ENCODE results near the gene STK24.

Gene STK24

GRCh38 chr13:98405107-98405571 is 171.8 kb downstream of the STK24 start:
- peaks cover 5% of the 10 kb centered on the region for H3K36me3 ChIP-seq (ENCODE audit: insufficient read depth, low read length)
- H3K9ac ChIP-seq (ENCODE audit: low read length), result no peak overlapping the region
- no peaks in the 10 kb centered on the region for H3K9me3 ChIP-seq (ENCODE audit: low read length)
- H3K4me1 ChIP-seq (ENCODE audit: insufficient read depth, low read length), result no peaks in the 10 kb centered on the region
- H3K27ac ChIP-seq (ENCODE audit: low read depth, low read length), result no peak overlapping the region
- H3K27me3 ChIP-seq (ENCODE audit: control insufficient read depth in 1 of 2, insufficient read depth in 2 of 2, low read length in 2 of 2), result no peaks in the 10 kb centered on the region
- no peak overlapping the region for H3K4me3 ChIP-seq (ENCODE audit: low read depth in 1 of 2, low read length in 2 of 2)

GRCh38 chr13:98403076-98403475 is 173.8 kb downstream of the STK24 start:
- no peaks in the 10 kb centered on the region for H3K9me3 ChIP-seq (ENCODE audit: low read length)
- no peaks in the 10 kb centered on the region for H3K27me3 ChIP-seq (ENCODE audit: control insufficient read depth in 1 of 2, insufficient read depth in 2 of 2, low read length in 2 of 2)
- H3K9ac ChIP-seq (ENCODE audit: low read length), result no peak overlapping the region
- H3K36me3 ChIP-seq (ENCODE audit: insufficient read depth, low read length), result no peaks in the 10 kb centered on the region
- no peak overlapping the region for H3K4me3 ChIP-seq (ENCODE audit: low read depth in 1 of 2, low read length in 2 of 2)
- H3K27ac ChIP-seq (ENCODE audit: low read depth, low read length), result no peak overlapping the region
- H3K4me1 ChIP-seq (ENCODE audit: insufficient read depth, low read length), result no peaks in the 10 kb centered on the region

- Histone ChIP-seq H3K27ac (ENCODE audit: low read depth, low read length) (no peak overlapping the region), H3K4me3 (ENCODE audit: low read depth in 1 of 2, low read length in 2 of 2) (no peak overlapping the region), H3K36me3 (ENCODE audit: insufficient read depth, low read length) (no peaks in the 10 kb centered on the region), H3K27me3 (ENCODE audit: control insufficient read depth in 1 of 2, insufficient read depth in 2 of 2, low read length in 2 of 2) (no peaks in the 10 kb centered on the region), H3K9ac (ENCODE audit: low read length) (no peak overlapping the region), H3K9me3 (ENCODE audit: low read length) (no peaks in the 10 kb centered on the region), H3K4me1 (ENCODE audit: insufficient read depth, low read length) (no peaks in the 10 kb centered on the region)
Measured at GRCh38 chr13:98401934-98402333, 175.0 kb downstream of the STK24 start.

- no peaks in the 10 kb centered on the region for H3K4me1 ChIP-seq (ENCODE audit: insufficient read depth, low read length)
- no peaks in the 10 kb centered on the region for H3K9me3 ChIP-seq (ENCODE audit: low read length)
- no peaks in the 10 kb centered on the region for H3K27me3 ChIP-seq (ENCODE audit: control insufficient read depth in 1 of 2, insufficient read depth in 2 of 2, low read length in 2 of 2)
- H3K9ac ChIP-seq (ENCODE audit: low read length), result no peak overlapping the region
- no peak overlapping the region for H3K4me3 ChIP-seq (ENCODE audit: low read depth in 1 of 2, low read length in 2 of 2)
- no peak overlapping the region for H3K27ac ChIP-seq (ENCODE audit: low read depth, low read length)
- peaks cover 12% of the 10 kb centered on the region for H3K36me3 ChIP-seq (ENCODE audit: insufficient read depth, low read length)
Measured at GRCh38 chr13:98399756-98400155, 177.2 kb downstream of the STK24 start.

- H3K4me3 ChIP-seq (ENCODE audit: low read depth in 1 of 2, low read length in 2 of 2), result no peak overlapping the region
- H3K27me3 ChIP-seq (ENCODE audit: control insufficient read depth in 1 of 2, insufficient read depth in 2 of 2, low read length in 2 of 2), result no peaks in the 10 kb centered on the region
- H3K9me3 ChIP-seq (ENCODE audit: low read length), result no peaks in the 10 kb centered on the region
- no peak overlapping the region for H3K9ac ChIP-seq (ENCODE audit: low read length)
- no peaks in the 10 kb centered on the region for H3K4me1 ChIP-seq (ENCODE audit: insufficient read depth, low read length)
- H3K36me3 ChIP-seq (ENCODE audit: insufficient read depth, low read length), result peaks cover 18% of the 10 kb centered on the region
- H3K27ac ChIP-seq (ENCODE audit: low read depth, low read length), result no peak overlapping the region
Measured at GRCh38 chr13:98398581-98398980, 178.3 kb downstream of the STK24 start.

- peaks cover 20% of the 10 kb centered on the region for H3K36me3 ChIP-seq (ENCODE audit: insufficient read depth, low read length)
- H3K9ac ChIP-seq (ENCODE audit: low read length), result no peak overlapping the region
- H3K27ac ChIP-seq (ENCODE audit: low read depth, low read length), result no peak overlapping the region
- no peaks in the 10 kb centered on the region for H3K27me3 ChIP-seq (ENCODE audit: control insufficient read depth in 1 of 2, insufficient read depth in 2 of 2, low read length in 2 of 2)
- H3K4me3 ChIP-seq (ENCODE audit: low read depth in 1 of 2, low read length in 2 of 2), result no peak overlapping the region
- no peaks in the 10 kb centered on the region for H3K9me3 ChIP-seq (ENCODE audit: low read length)
- no peaks in the 10 kb centered on the region for H3K4me1 ChIP-seq (ENCODE audit: insufficient read depth, low read length)
Measured at GRCh38 chr13:98397861-98398260, 179.0 kb downstream of the STK24 start.

- H3K9ac ChIP-seq (ENCODE audit: low read length), result no peak overlapping the region
- H3K36me3 ChIP-seq (ENCODE audit: insufficient read depth, low read length), result peaks cover 20% of the 10 kb centered on the region
- H3K27me3 ChIP-seq (ENCODE audit: control insufficient read depth in 1 of 2, insufficient read depth in 2 of 2, low read length in 2 of 2), result no peaks in the 10 kb centered on the region
- no peaks in the 10 kb centered on the region for H3K4me1 ChIP-seq (ENCODE audit: insufficient read depth, low read length)
- H3K9me3 ChIP-seq (ENCODE audit: low read length), result no peaks in the 10 kb centered on the region
- no peak overlapping the region for H3K27ac ChIP-seq (ENCODE audit: low read depth, low read length)
- H3K4me3 ChIP-seq (ENCODE audit: low read depth in 1 of 2, low read length in 2 of 2), result no peak overlapping the region
Measured at GRCh38 chr13:98397221-98397620, 179.7 kb downstream of the STK24 start.

GRCh38 chr13:98396071-98396710 is 180.7 kb downstream of the STK24 start:
- H3K4me1 ChIP-seq (ENCODE audit: insufficient read depth, low read length), result no peaks in the 10 kb centered on the region
- no peak overlapping the region for H3K27ac ChIP-seq (ENCODE audit: low read depth, low read length)
- H3K9me3 ChIP-seq (ENCODE audit: low read length), result no peaks in the 10 kb centered on the region
- no peak overlapping the region for H3K9ac ChIP-seq (ENCODE audit: low read length)
- H3K4me3 ChIP-seq (ENCODE audit: low read depth in 1 of 2, low read length in 2 of 2), result no peak overlapping the region
- H3K36me3 ChIP-seq (ENCODE audit: insufficient read depth, low read length), result peaks cover 20% of the 10 kb centered on the region
- H3K27me3 ChIP-seq (ENCODE audit: control insufficient read depth in 1 of 2, insufficient read depth in 2 of 2, low read length in 2 of 2), result no peaks in the 10 kb centered on the region

Measured in muscle layer of colon (tissue), 2 donors.